KBM-7 (cell line): Measurements from ENCODE around the gene CMIP.

Experiments used
- DNase-seq: peaks from one replicate; pipeline ENCODE4 v3.0.0-alpha.2; 2015
- in situ Hi-C: fragments of 300-500 bp; cut with MboI; formaldehyde crosslinking; loops from 2 replicates; pipeline ENCODE4 v1.14.3; 2020; ENCODE audit warnings: low sequenced_read_pairs, low pct_unique_long_range_greater_than_20kb, mixed read lengths

The CMIP gene

GRCh38 chr16:81445143-81445961 is 744 bp downstream of the CMIP start:
- DNase-seq: no peak
- in situ Hi-C loops: no loop called here

- no peak for DNase-seq
- in situ Hi-C loops: no loop called here
These were observed 1.6 kb downstream of the CMIP start for GRCh38 chr16:81445966-81446906.

- in situ Hi-C loops: no loop called here
- DNase-seq: no peak
These were observed 2.3 kb downstream of the CMIP start for GRCh38 chr16:81446907-81447268.

- DNase-seq: peak; percentile 46
- in situ Hi-C loops: no loop called here
These were observed 2.9 kb downstream of the CMIP start for GRCh38 chr16:81447383-81448101.

- in situ Hi-C loops: no loop called here
- DNase-seq: no peak
These were observed 3.8 kb downstream of the CMIP start for GRCh38 chr16:81448154-81449131.

- no peak for DNase-seq
- in situ Hi-C loops: no loop called here
These were observed 4.6 kb downstream of the CMIP start for GRCh38 chr16:81449241-81449640.

- no peak for DNase-seq
- in situ Hi-C loops: no loop called here
These were observed 5.4 kb downstream of the CMIP start for GRCh38 chr16:81449899-81450608.

GRCh38 chr16:81450783-81451491 is 6.3 kb downstream of the CMIP start:
- in situ Hi-C loops: no loop called here
- no peak for DNase-seq

GRCh38 chr16:81451753-81452680 is 7.4 kb downstream of the CMIP start:
- peak; percentile 48 for DNase-seq
- in situ Hi-C loops: no loop called here

GRCh38 chr16:81453091-81453728 is 8.6 kb downstream of the CMIP start:
- in situ Hi-C loops: no loop called here
- no peak for DNase-seq

GRCh38 chr16:81454044-81454443 is 9.4 kb downstream of the CMIP start:
- in situ Hi-C loops: no loop called here
- no peak for DNase-seq

GRCh38 chr16:81455006-81455405 is 10.4 kb downstream of the CMIP start:
- no peak for DNase-seq
- in situ Hi-C loops: no loop called here

GRCh38 chr16:81455720-81456494 is 11.3 kb downstream of the CMIP start:
- no peak for DNase-seq
- in situ Hi-C loops: no loop called here

GRCh38 chr16:81456523-81457325 is 12.1 kb downstream of the CMIP start:
- in situ Hi-C loops: no loop called here
- no peak for DNase-seq
